Activated effector memory CD4-positive, alpha-beta T cell treated with anti-CD3 and anti-CD28 coated beads, Interleukin-2, amount 50 U/mL, for 16 hours (primary cell): Measurements from ENCODE around the gene HPDL.
"Not testable (repeated sequence)": the region's sequence is repeated elsewhere in the genome, so short reads cannot be mapped to it uniquely, and the experiment has no call there.

ENCODE experiments used
- DNase-seq: peaks from one replicate; pipeline ENCODE4 v3.0.0-alpha.2; 2020

The HPDL gene

DNA sequence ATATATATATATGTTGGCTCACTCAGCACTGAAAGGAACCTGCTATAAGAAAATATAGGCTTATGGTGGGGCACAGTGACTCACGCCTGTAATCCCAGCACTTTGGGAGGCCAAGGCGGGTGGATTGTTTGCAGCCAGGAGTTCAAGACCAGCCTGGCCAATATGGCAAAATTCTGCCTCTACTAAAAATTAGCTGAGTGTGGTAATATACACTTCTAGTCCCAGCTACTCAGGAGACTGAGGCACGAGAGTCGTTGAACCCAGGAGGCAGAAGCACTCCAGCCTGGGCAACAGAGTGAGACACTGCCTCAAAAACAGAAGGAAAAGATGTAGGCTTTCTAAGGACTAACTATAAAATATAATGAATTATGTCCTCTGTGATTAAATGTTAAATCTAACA lies 28.1 kb downstream of the HPDL start:
- no peak for DNase-seq

DNA sequence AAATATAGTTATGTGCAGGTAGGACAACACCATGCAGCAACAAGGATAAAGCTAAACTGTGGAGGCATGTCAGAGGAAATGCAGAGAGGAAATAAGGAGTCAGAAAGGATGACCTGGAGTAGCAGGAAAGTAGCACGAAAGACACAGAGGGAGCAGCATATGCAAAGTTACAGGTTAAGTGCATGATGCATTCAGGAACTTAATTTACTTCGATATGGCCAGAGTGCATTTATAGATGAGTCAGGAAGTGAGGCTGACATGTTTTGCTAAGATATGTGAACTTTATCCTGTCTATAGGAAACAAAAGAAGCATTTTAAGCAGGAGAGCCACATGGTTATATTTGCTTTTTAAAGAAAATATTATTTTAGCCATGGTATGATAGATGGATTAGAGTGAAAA lies 29.0 kb downstream of the HPDL start:
- DNase-seq = no peak

DNA sequence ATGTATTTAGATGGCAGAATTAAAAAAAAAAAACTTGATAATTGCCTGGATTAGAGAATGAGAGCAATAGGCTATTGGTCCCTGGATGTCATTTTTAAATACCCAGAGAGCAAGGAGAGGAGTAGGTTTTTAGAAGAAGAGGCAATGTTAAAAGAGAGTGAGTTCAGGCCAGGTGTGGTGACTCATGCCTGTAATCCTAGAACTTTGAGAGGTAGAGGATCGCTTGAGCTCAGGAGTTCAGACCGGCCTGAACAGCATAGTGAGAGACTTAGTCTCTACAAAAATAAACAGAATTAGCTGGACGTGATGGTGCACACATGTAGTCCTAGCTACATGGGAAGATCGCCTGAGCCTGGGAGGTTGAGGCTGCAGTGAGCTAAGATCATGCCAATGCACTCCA lies 29.5 kb downstream of the HPDL start:
- no peak for DNase-seq

DNA sequence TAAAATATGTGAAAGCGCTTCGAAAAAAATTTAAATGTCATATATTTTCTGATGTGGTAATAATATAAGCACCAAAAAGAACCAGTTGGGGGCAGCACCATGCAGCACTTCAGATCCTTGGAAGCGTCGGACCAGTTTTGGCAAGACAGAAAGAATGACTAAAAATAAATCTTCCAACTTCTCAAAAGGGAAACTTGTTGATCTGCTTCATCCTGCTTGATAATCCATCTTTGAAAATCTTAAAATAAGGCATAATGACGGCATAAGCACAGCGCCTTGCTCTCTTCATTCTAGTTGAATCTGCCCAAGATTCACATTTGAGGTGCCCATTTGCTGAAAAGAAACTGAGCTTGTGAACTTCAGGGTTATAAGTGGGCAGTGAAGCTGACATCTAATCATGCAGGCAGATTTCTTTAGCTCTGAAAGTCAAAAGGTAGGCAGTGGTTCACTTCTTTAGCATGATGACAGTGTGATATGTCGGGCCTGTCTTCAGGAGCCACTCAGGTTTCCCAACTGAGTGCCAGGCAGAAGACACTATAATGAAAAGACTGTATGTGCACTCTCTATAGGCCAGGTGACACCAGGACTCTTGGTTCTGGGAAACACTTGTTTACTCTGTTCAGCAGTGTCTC lies 33.3 kb downstream of the HPDL start:
- peak; percentile 77 for DNase-seq

DNA sequence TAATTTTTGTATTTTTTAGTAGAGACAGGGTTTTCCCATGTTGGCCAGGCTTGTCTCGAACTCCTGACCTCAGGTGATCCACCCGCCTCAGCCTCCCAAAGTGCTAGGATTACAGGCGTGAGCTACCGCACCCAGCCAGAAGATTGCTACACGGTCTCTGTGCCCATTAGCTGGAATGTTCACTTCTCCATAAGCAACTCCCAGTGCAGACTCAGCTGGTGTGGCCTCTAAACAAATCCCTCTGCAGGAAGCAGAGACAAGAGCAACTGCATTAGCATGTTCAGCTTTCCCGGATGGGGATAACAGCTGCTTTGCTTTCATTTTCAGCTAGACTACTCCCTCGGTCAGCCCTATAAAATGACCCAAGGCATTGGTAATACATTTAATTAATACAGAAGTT lies 34.3 kb downstream of the HPDL start:
- not testable (repeated sequence) for DNase-seq

DNA sequence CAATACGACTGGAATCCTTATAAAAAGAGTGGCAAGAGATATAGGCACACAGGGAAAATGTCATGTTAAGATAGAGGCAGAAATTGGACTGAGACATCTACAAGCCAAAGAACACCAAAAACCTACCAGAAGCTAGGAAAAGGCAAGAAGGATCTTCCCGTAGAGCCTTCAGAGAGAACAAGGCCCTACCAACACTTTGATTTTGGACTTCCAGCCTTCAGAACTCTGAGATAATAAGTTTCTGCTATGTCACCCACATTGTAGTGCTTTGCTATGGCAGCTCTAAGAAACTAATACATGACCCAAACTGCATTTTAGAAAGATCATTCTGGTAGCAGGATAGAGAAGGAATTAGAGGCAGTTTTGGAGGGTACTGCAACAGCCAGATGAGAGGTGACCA lies 37.6 kb downstream of the HPDL start:
- DNase-seq = no peak

DNA sequence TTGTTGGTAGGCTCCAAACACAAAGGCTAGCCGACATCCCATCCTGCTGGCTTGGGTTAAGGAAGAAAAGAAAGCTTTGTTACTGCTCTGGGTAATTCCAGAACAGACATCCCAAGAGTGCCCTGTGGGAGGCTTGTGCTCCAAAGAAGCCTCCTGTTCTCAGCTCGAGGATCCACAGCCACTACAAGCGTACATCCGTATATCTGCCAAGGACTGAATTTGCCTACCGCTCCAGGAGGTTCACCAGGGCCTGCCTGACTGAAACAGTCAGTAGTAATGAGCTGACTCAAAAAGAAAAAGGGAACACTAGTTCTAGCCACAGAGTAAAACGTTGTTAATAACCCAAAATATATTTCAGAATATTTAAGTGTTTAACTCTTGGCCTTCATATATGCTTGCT lies 38.4 kb downstream of the HPDL start:
- DNase-seq = no peak

DNA sequence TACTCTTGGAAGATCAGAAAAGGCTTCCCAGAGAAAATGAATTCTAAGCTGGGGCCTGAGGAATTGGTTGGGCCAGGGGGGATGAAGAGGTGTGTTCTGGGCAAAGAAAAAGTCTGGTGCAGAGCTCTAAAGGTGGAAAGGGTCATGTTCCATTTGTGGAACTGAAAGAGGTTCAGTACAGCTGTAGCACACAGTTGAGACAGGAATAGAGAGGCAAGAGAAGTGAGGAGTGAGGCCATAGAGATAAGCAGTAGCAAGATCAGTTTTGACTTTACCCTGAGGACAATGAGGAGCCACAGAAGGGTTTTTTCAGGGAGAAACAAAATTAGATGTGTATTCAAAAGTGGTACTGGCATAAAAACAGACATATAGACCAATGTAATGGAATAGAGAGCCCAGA lies 43.9 kb downstream of the HPDL start:
- no peak for DNase-seq

DNA sequence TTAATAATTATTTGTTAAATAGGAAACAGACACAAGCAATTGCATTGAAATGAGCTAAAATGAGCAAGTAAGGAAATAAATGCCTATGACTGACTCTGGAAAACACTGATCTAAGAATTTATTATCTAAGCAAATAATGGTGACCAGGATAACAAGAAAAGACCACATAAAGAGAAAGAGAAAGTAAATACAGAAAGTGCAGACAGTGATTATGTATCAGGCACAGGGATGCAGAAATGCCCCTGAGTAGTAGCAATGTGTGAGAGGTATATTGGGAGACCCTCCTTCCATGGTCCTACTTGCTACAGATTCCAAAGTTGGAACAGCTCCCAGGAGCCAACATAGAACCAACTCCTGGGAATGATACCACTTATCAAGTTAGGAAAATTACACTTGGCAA lies 46.9 kb downstream of the HPDL start:
- no peak for DNase-seq

DNA sequence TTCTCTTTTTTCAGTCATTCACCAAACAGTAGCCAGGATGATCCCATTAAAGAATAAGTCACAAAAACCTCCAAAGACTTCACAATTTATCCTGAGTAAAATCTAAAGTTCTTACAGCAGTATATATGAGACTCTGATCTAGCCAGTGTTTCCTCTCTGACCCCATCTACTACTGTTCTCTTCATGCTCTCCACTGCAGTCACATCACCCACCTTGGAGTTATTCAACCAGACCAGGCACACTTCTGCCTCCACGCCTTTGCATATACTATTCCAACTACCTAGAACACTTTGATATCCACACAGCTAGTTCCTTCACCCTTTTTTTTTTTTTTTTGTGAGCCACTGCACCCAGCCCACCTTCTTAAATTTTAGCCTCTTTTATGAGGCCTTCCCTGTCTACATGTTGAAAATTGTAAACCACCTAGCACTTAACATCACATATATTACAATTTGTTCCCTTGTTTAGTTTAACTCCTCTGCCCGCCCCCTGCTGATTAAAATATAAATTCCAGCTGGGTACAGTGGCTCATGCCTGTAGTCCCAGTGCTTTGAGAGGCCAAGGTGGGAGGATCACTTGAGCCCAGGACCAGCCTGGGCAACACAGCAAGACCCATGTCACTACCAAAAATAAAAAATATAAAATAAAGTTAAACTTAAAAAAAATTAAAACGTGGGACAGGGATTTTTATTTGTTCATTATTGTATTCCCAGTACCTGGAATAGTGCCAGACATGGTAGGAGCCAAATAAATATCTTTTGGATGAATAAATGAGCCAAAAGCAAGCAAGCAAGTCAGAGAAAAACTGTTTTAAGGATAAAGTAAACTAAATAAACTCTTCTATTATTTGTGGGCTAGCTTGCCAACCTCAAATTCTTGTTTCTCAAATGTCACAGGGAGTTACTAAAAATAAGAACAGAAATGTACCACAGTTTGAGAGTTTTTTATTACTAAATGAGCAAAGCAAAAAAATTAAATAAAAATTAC lies 48.7 kb downstream of the HPDL start:
- no peak for DNase-seq

DNA sequence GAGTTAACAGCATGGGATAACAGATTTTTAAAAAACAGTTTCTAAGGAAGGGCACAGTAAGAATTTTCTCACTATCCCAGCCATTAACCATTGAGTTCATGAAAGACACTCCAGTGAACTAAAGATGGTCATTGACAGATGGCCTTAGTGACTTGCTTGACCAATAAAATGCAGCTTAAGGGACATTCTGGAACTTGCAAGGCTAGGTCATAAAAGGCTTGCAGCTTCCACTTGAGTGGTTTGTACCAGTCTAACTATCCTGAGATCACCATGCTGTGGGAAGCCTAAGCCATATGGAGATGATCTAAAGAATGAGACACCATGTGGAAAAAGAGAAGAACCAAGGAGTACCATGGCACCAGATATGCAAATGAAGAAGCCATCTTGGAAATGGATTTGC lies 51.5 kb downstream of the HPDL start:
- no peak for DNase-seq
